ENCODE measurements around the gene PPP1R1B. TPM values are rescaled to one million over a fixed set of nuclear protein-coding genes. Genes with fewer than 3 reads are reported as not detected.

Gene PPP1R1B
- total and polyA plus RNA-seq, 2 experiments from 2014 or later, result 3.4 to 5.4 TPM

- Histone ChIP-seq H4K20me1 (replicated peaks; ENCODE audit: insufficient read depth) (no peaks in the 10 kb centered on the region), H3K36me3 (ENCODE audit: insufficient read depth) (no peaks in the 10 kb centered on the region), H3K27ac (ENCODE audit: low read depth) (peak overlapping the region; percentile 50; the same call in 1 of the 2 replicates), H3K4me3 (no peak overlapping the region), H3K79me2 (replicated peaks; ENCODE audit: insufficient read depth) (no peaks in the 10 kb centered on the region), H2AFZ (no peak overlapping the region), H3K9me2 (ENCODE audit: insufficient read depth) (no peaks in the 10 kb centered on the region), H3K27me3 (ENCODE audit: insufficient read depth) (no peaks in the 10 kb centered on the region), H3F3A (replicated peaks; ENCODE audit: low read depth) (no peaks in the 10 kb centered on the region), H3K4me1 (ENCODE audit: insufficient read depth) (0 out of 2 replicates have a peak, but pooled peaks cover 5% of the 10 kb centered on the region), H3K4me2 (no peak overlapping the region)
- DNase-seq (ENCODE audit: low spot score), result no peak
- H3K27me3 Mint-ChIP-seq (ENCODE audit: insufficient read depth, low read depth, poor library complexity), result peaks cover 31% of the 10 kb centered on the region
- ATAC-seq, result no peak
- no peak overlapping the region for H3K4me3 Mint-ChIP-seq
- H3K36me3 Mint-ChIP-seq (ENCODE audit: low read depth), result peaks cover 11% of the 10 kb centered on the region; the same call in 2 of the 3 replicates
- TF ChIP-seq, protein P1, sequence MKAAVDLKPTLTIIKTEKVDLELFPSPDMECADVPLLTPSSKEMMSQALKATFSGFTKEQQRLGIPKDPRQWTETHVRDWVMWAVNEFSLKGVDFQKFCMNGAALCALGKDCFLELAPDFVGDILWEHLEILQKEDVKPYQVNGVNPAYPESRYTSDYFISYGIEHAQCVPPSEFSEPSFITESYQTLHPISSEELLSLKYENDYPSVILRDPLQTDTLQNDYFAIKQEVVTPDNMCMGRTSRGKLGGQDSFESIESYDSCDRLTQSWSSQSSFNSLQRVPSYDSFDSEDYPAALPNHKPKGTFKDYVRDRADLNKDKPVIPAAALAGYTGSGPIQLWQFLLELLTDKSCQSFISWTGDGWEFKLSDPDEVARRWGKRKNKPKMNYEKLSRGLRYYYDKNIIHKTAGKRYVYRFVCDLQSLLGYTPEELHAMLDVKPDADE (IDR thresholded peaks at IDR 0.05), result no peak
- TF ChIP-seq, protein P2, sequence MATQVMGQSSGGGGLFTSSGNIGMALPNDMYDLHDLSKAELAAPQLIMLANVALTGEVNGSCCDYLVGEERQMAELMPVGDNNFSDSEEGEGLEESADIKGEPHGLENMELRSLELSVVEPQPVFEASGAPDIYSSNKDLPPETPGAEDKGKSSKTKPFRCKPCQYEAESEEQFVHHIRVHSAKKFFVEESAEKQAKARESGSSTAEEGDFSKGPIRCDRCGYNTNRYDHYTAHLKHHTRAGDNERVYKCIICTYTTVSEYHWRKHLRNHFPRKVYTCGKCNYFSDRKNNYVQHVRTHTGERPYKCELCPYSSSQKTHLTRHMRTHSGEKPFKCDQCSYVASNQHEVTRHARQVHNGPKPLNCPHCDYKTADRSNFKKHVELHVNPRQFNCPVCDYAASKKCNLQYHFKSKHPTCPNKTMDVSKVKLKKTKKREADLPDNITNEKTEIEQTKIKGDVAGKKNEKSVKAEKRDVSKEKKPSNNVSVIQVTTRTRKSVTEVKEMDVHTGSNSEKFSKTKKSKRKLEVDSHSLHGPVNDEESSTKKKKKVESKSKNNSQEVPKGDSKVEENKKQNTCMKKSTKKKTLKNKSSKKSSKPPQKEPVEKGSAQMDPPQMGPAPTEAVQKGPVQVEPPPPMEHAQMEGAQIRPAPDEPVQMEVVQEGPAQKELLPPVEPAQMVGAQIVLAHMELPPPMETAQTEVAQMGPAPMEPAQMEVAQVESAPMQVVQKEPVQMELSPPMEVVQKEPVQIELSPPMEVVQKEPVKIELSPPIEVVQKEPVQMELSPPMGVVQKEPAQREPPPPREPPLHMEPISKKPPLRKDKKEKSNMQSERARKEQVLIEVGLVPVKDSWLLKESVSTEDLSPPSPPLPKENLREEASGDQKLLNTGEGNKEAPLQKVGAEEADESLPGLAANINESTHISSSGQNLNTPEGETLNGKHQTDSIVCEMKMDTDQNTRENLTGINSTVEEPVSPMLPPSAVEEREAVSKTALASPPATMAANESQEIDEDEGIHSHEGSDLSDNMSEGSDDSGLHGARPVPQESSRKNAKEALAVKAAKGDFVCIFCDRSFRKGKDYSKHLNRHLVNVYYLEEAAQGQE (IDR thresholded peaks at IDR 0.05; ENCODE audit: unreplicated experiment), result no peak
- TF ChIP-seq EZH2phosphoT487 (IDR thresholded peaks at IDR 0.05; ENCODE audit: unreplicated experiment) (no peak), ZNF462 (CRISPR knock-in tag; IDR thresholded peaks at IDR 0.05) (no peak), POLR2AphosphoS5 (IDR thresholded peaks at IDR 0.05; ENCODE audit: low read depth) (no peak), NANOG (IDR thresholded peaks at IDR 0.05; ENCODE audit: borderline replicate concordance) (no peak)
- peaks cover 30% of the 10 kb centered on the region for H3K4me1 Mint-ChIP-seq
- H3K27ac Mint-ChIP-seq, result no peak overlapping the region; the same call in 1 of the 2 replicates
- no peaks in the 10 kb centered on the region for H3K9me3 Mint-ChIP-seq
These were observed 48.8 kb downstream of the PPP1R1B start for GRCh38 chr17:39675390-39676082.

Measured in GM23338 (cell line).